ENCODE measurements around the gene ZBTB42.

ZBTB42 gene

DNA sequence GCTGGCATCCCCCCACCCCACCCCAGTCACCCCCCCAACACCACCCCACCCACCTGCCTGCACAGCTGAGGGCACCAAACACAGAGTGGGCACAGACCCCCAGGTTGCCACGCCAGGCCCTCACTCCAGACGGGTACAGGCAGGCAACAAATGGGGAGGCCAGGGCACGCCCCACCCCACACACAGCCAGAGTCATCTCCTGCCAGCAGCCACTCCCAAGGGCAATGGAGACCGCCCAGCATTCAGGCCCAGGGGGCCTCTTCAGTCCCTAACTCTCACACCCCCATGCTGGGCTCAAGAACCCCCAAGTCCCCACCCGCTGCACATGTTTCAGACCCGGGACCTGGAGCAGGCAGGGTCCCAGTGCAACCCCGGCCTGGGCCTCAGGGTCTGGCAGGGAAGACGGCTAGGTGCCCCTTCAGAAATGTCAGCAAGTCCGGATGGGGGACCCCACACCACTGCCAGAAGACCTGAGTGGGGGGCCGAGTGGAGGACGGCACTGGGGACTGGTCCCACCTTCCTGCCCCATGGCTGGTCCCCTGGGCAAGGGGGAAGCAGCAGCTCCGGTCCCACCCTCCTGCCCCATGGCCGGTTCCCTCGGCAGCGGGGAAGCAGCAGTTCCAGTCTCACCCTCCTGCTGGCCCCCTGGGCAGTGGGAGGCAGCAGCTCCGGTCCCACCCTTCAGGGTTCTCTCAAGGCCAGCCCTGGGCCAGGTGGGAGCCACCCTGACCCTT lies 17.2 kb upstream of the ZBTB42 start:
- DNase-seq: no peak

DNA sequence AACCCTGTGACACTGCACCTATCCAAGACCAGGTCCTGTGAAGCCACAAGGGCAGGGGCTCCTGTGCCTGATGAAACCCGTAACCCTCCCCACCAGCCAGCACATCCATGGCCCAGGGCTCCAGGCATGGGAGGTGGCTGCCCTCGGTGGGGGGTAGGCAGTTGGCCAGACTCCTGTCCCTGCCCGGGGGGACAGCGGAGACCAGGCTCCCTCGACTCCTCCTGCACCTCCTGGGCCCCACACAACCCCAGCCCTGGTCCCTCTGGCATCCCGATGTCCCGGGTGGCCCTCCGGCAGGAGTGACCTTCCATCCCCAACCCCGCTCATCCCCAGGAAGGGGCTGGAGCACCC lies 16.7 kb upstream of the ZBTB42 start:
- no peak for DNase-seq

DNA sequence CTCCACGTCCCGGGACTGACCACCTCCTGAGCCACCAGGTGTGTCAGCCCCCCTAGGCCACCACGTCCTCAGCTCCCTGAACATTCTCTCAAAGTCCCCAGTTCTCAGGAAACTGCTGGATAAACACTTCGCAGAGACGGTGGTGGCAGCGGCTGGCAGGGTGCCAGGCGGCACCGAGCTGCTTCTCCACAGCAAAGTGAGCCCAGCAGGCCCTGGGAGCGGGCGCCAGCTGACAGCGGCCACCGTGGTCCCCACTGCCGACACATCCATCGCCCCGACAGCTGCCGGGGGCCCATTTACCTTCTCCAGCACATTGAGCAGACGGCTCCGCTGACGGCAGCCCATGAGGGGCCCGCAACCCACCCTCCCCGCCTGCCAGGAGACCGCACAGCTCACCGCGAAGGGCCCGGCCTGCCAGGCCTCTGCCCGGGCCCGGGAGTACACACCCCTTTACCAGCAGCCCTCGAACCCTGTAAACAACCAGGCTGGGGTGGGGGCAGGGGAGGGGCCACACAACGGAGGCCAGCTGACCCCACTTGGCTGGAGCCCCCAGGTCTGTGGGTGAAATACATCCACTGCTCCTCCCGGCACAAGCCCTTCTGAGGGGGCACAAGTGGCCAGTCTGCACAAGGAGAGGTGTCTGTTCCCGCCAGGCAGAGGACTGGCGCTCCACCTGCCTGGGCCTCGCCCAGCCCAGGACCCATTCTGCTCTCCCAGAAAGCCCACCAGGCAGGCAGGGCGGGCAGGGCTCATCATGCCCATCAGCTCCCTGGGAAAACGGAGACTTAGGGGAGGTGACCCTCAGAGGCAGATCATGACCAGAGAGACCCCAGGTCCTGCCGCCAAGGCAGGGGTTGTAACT lies 15.8 kb upstream of the ZBTB42 start:
- no peak for DNase-seq

DNA sequence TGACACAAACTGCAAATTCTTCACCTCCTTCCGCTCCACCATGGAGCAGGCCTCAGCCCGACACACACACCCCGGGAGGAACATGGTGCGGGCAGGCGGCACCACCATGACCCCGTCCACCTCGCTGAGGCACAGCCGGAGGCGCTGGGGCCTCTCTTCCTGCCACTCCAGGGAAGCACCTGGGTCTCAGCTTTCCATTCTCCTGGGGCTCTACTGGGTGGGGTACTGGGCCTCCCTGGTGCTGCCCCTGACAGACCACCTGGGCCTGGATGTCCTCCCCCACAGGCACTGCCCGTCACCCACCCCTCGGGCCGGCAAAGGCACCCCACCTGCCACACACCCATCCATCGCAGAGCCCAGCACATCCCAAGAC lies 15.2 kb upstream of the ZBTB42 start:
- DNase-seq: no peak

DNA sequence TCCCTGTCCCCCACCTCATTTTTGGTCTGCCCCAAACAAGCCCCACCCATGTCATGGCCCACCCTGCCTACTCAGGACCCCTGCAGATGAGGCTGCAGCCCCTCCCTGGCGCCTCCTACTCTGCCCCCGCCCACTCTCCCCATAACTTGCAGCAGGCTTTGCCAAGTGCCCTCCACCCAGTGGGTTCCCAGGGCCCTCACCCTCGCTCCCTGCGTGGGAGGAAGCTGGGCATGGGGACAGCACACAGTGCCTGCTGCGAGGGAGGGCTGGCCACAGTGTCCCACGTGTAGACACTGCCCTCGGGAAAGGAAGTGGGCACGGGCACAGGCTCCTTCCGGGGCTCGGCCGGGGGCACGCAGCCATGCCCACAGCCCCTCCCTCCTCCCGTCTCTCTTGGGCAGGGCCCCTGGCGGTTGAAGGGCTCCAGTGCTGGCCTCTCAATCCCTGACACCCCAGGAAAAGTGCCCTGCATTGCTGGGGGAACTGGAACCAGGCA lies 14.8 kb upstream of the ZBTB42 start:
- DNase-seq: no peak

DNA sequence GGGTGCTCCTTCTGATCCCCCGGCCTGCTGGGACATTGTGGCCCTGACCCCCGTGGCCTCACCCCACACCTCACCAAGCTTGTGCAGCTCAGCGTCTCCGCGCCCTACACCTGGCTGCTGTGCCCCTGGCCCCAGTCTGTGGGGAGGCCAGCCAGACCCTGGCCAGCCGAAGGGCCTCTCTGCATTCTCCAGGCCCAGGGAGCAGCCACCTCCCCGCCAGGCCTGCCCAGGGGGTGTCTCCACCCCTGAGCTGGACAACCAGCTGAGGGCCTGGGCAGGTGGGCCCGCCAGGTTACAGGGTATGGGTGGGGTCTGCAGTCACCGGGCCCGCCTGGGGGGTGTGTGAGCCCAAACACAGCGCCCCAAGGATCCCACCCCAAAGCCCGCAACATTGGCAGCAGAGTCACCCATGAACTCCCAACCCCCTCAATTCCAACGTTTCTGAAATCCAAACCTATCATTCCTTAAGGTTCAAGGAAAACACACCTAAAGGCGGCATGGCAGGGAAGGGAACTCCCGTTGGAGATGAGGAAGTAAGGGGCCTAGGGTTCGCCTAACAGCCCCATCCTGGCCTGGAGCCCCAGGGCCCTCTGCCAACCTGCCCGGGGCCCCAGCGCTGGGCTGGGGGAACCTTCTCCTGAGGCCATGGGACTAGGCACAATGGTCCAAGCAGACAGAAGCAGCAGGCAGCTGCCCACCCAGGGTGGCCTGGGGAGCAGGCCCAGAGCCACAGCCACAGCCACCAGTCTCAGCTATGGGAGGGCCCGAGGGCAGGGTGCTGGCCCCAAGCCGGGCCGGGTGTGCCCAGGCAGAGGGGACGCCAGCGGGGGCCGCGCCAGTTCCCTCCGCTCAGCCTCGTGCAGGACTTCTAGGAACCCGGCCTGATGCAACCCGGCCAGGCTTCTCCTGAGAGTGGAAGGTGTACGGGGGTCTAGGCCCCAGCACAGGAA lies 13.9 kb upstream of the ZBTB42 start:
- DNase-seq: no peak

DNA sequence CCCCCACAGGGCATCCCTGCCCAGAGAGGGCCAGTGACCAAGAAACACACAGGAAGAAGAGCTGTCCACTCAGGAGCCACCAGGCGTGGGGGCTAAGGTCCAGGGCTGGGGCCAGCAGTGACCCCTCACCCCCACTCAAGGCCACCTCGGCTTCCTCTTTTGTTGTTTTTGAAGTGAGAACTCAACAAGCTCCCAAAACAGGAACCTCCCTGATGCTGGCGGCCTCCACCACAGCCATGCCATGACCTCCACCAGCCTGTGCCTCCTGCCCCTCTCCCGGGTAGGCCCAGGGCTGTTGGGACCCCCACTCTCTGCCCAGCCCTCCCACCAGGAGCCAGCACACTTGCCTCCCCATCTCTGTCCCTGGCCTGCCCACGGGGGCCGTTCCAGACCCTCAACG lies 13.2 kb upstream of the ZBTB42 start:
- no peak for DNase-seq

DNA sequence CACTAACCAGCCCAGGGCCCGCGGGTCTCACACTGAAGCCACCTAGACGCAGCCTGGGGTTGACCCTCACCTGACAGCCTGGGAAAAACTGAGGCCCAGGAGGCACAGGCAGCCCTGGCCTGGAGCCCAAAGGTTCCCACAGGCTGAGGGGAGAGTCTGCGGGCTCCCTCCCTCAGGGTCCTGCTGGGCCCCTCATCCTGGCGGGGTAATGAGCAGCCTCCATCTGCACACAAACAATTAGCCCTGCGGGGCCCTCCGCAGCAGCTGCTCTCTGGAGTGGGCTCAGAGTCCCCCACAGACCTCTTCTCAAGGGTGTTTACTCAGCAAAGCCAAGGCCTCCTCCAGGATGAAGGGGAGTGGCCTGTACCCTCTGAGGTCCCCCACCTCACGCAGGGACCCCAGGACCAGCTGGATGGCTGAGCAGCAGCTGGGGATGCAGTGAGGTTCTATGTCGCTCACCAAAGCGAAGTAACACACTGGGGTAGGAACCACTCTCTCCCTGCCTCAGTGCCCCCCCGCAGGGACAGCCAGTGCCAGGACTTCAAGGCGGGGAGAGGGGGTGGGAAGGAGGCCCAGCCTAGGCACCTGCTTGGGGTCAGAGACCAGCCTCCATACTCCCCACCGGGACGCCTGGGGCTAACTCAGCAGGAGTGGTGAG lies 12.6 kb upstream of the ZBTB42 start:
- DNase-seq: no peak

DNA sequence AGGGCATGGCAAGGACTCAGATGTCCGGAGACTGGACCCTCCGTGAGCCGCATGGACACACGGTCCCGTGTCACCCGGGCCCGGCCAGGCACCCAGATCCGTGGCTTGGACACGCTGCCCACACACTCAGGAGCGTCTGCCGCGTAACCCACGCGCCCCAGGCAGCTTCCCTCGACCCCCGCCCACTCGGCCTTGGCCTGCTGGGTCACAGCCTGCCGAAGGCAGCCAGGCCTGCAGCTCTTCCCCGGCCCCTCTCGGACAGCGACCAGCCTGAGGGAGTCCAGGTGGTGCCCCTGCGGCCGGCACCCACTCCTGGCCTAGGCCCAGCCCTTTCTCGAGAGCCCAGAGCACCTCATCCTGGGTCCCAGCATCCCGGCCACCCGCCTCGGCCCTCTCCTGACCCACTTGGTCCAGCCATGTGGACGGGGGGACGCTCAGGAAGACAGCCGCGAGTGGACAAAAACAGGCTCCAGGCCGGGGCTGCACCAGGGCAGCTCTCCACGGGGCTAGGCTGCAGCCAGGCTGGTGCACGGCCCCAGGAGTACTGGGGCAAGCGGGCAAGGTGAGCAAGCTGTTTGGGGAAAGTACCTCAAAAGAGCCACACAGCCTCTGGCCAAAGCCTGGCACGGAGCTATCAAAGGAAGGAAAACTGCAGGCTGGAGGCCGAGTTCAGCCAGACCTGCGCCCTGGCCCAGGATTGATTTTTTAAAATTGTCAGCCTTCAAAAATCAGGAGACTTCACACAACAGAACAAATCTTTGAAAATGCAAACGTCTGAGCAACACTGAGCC lies 11.8 kb upstream of the ZBTB42 start:
- DNase-seq: no peak

DNA sequence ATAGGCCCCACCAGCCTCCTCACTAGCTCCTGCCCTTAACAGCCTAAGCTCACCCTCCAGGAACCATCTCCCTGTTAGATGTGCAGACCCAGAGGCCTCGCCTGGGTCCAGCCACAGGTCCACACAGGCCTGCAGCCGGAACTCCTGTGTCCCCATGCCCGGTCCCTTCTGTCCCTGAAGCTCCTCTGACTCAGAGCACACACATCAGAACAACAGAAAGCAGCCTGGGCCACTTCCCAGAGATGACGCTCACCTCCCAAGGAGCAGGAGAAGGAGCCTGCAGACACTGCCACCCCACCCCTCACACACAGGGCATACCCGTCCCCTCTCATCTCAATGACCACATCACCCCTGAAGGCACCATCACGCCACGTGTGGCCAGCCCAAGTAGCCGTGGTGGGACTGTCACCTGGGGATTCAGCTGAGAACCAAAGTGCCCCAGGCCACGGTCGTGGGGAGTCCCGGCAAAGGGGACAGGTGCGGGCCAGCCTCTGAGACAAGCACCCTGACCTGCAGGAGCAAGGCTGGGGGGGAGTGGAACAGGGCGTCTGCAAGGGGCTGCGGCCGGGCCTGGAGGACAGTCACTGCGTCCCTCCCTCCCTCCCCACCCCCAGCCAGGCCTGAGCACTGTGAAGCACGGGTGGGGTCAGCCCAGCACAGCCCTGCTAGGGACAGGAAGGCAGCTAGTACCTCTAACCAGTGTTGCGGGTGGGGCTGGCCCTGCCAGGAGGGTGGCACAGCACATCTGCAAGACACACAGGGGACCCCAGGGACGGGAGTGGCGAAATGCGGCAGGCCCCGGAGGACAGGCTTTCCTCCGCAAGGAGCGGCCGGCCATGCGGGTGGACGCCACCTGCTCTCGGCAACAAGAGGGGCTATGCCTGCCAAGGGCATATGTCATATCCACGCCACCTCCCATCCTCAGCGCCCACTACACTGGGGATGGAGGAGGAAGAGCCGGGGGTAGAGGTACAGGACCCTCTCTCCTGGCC lies 10.9 kb upstream of the ZBTB42 start:
- no peak for DNase-seq

DNA sequence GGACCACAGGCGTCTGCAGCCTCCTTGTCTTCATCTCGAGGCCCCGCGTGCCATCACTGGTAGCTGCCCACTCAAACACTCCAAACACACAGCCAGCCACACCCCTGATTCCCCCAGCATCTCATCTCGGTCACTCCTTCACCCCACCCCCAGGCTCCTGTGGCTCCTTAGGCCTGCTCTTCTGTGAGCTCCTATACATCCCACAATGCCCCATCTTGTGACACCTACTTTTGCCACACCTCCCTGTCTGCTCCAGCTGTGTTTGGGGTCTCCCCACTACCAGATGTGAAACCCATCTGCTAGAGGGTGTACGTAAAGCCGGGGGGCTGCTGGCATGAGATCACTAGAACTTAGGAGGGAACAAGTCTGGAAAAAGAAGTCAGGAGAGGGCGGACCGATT lies 9.5 kb upstream of the ZBTB42 start:
- DNase-seq: no peak

DNA sequence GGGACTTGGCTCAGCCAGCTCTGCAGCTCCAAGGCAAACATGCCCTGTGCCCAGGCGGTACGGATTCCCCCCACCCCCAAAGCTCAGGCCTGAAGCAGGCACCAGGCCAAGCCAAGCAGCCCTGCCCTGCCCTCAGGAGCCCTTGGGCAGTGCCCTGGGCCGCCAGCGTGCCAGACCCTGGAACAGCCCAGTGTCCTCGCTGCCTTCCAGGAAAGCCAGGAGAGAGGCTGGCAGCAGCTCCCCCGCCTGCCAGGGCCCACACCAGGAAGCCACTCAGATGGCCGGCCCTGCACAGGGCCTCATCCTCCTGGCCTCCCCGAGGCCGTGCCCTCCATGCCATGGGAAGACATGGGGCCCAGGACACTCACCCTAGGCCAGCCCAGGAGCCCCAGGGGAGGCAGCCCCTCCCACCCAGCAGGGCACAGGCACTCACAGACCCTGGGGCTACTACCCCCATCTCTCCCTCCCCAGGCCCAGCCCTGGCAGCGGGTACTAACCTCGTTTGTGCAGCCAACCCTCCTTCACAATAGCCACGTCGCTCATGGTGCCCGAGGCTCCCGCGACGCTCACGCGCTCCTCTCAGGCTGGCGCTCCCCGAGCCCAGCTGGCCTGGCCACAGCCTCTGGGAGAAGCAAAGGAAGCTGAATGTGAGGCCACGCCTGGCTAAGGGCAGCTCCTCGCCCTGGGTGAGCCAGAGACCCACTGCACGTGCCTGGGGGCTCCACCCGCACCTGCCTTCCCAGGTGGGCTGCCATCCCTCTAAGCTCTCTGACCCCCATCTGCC lies 8.6 kb upstream of the ZBTB42 start:
- no peak for DNase-seq

DNA sequence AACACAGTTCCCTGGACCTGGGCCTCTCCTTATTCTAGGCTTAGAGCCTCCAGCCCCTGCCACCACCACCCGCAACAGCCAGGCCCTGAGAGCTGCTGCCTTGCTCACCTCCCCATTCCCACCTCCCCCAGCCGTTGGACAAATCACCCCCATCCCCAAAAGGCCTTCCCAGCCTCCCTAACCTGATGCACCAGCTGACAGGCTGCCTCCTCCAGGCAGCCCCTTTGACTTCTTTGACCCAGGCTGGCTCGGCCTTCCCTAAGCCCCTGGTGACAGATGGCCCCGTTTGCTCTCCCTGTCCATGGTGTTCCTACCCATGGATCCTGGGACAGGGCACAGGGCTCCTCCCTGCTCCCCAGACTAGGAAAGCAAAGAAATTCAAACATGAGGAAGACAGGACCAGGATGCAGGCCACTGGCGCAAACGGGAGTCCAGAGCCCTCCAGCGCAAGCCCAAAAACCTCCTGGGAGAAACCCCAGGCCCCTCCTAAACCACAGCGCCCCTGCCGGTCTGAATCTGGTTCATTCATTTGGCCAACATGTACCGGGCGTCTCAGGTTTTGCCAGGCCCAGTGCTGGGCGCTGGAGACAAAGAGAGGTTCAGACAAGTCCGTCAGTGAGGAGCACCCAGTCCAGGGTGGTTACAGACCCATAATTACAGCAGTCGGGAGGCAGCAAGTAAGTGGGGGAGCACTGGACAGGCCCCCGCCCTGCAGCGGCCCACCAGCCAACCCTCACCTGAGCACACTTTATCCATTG lies 7.8 kb upstream of the ZBTB42 start:
- no peak for DNase-seq

DNA sequence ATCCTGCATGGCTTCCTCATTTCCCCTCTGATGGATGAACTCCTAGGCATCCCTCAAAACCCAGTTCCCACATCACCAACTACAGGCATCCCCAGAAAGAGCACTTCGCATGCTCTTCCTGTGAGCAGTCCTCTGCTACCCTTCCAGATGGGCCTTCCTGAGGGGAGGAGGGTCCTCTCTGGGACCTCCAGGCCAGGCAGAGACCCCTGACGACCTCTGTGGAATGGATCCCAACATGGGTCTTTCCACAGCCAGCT lies 7.3 kb upstream of the ZBTB42 start:
- no peak for DNase-seq

DNA sequence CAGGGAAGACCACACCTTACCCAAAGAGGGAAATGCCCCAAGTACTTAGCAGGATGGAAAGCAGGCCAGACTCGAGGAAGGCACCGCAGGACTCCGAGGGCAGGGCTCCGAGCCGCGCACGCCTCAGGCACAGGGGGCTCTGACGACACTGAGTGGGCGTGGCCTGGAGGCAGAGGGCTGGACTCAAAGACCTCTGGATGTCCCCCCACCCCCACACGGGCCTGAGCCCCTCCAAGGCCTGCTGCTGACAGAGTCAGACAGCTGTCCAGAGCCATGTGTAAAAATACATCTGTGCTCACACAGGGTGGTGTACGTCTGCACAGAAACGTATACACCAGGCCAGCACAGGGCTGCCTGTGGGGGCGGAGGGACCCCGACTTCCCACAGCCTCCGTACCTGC lies 6.8 kb upstream of the ZBTB42 start:
- peak; percentile 40 for DNase-seq

DNA sequence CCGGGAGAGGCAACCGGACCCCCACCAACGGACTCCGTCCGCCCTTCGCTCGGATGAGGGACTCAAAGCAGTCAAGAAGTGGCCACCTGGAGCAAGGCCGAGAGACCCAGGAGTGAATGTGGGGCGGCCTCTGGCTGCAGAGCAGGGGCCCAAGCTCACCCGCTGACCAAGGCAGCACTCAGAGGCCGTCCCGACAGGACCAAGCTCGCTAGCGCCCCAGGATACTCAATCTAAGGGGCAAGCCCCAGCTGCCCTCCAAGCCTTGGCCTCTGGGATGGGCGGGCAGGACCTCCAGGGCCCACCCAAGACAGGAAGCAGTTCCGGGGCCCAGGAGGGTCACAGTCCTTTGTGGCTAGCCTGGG lies 6.3 kb upstream of the ZBTB42 start:
- DNase-seq: no peak

DNA sequence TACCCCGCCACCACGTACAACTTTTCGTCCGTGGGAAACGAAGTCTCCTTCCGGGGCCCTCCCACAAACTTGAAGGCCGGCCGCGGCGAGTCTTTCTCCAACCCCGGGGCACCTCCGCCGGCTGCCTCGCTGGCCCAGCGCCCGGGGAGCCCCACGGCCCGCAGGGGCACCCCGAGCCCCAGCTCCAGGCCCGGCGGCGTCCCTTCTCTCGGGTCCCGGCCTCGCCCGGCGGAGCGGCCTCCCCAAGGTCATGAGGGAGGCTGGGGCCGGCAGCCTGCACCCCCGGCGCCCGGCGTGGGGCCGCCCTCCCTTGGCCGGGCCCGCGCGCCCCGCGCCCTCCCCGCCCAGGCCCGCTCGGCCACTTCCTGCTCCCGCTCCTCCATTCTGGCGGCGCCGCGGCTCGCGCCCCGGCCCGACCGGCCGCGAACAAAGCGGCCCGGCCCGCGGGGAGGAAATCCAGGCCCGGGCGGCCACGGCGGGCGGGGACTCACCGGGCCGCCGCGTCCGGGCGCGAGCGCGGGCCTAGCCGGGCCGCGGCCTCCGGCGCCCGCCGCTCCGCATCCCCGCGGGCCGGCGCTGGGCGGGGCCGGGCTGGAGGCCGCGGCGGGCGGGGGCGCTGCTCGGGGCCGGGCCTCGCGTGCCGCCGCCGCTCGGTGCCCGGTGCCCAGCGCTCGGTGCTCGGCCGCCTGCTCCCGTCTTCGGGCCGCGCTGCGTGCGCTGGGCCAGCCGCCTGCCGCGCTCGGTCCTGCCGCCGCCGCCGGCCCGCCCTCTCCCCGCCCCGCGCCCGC lies 5.7 kb upstream of the ZBTB42 start, which contains the start of gene AKT1:
Gene AKT1, minus strand, starts transcription at position 756 of the 788 bp plus-strand sequence. CDS start 3,105 bp downstream, outside the sequence.
- no peak for DNase-seq
